ENCODE data around the gene SLC16A6. TPM values are rescaled to one million over a fixed set of nuclear protein-coding genes. Genes with fewer than 3 reads are reported as not detected.

Gene SLC16A6
- 0.29 to 0.69 TPM (median 0.30 TPM) in 5 replicates for total RNA-seq (2022; extraction: Qiagen RNA extraction)

GRCh38 chr17:68290955-68291835, at the start of gene SLC16A6, which contains the start of gene ARSG:
TSS of gene SLC16A6 (minus strand) at chr17:68291127. CDS start at chr17:68278320, 12,807 bp downstream.
TSS of gene ARSG (plus strand) at chr17:68291495. CDS start at chr17:68307494, 15,999 bp downstream.

GRCh38 chr17:68247445-68248198, 43.3 kb downstream of the SLC16A6 start, which contains the start of gene AMZ2:
TSS of gene AMZ2 (plus strand) at chr17:68248043. CDS start at chr17:68250188, 2,145 bp downstream.

Other genes starting within 250 kb of the SLC16A6 start
- 111 to 131 TPM (median 114 TPM) in 5 replicates for gene AMZ2, start 43.1 kb downstream of the SLC16A6 start, total RNA-seq (2022; extraction: Qiagen RNA extraction)
- 1.00 to 1.9 TPM (median 1.3 TPM) in 5 replicates for gene ARSG, start 368 bp upstream of the SLC16A6 start, total RNA-seq (2022; extraction: Qiagen RNA extraction)
- gene WIPI1, start 166.4 kb upstream of the SLC16A6 start, total RNA-seq (2022; extraction: Qiagen RNA extraction), result 9.4 to 13.1 TPM (median 10.3 TPM) in 5 replicates
- 118 to 192 TPM (median 159 TPM) in 5 replicates for gene PRKAR1A, start 221.3 kb upstream of the SLC16A6 start, total RNA-seq (2022; extraction: Qiagen RNA extraction)